ENCODE results near the gene INCENP.

The INCENP gene

DNA sequence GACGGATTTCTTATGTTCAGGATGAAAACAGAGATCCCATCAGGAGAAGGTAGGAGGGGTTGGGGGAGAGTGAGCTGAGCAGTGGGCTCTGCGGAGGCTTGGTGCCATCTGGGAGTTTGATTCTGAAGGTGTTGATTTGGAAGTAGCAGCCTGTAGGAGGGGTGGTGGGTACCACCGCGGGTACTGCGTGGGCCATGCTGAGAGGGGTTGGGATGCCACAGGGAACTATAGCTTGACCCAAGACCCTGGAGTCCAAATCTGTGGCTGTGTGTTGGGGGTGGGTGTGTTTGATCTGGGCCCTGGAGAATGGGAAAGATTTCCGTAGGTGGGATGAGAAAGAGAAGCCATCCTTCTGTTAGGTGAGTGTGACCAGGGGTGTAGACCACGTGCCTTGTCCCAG is 5.0 kb downstream of the INCENP start:
- TF ChIP-seq, protein P1, sequence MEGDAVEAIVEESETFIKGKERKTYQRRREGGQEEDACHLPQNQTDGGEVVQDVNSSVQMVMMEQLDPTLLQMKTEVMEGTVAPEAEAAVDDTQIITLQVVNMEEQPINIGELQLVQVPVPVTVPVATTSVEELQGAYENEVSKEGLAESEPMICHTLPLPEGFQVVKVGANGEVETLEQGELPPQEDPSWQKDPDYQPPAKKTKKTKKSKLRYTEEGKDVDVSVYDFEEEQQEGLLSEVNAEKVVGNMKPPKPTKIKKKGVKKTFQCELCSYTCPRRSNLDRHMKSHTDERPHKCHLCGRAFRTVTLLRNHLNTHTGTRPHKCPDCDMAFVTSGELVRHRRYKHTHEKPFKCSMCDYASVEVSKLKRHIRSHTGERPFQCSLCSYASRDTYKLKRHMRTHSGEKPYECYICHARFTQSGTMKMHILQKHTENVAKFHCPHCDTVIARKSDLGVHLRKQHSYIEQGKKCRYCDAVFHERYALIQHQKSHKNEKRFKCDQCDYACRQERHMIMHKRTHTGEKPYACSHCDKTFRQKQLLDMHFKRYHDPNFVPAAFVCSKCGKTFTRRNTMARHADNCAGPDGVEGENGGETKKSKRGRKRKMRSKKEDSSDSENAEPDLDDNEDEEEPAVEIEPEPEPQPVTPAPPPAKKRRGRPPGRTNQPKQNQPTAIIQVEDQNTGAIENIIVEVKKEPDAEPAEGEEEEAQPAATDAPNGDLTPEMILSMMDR (IDR thresholded peaks at IDR 0.05; ENCODE audit: extremely low read depth, insufficient read depth, missing control alignments), result no peak
- in situ Hi-C loops (cut with MboI; ENCODE audit: low pct_unique_long_range_greater_than_20kb, low sequenced_read_pairs, unreplicated experiment), result no loop called here
- no peak for DNase-seq (ENCODE audit: low spot score)

GRCh38 chr11:62129590-62130282 is 5.9 kb downstream of the INCENP start:
- in situ Hi-C loops (cut with MboI; ENCODE audit: low pct_unique_long_range_greater_than_20kb, low sequenced_read_pairs, unreplicated experiment), result no loop called here
- TF ChIP-seq, protein P1 (IDR thresholded peaks at IDR 0.05; ENCODE audit: extremely low read depth, insufficient read depth, missing control alignments), result no peak
- DNase-seq (ENCODE audit: low spot score), result no peak

- in situ Hi-C loops (cut with MboI; ENCODE audit: low pct_unique_long_range_greater_than_20kb, low sequenced_read_pairs, unreplicated experiment), result no loop called here
- no peak for DNase-seq (ENCODE audit: low spot score)
- TF ChIP-seq, protein P1 (IDR thresholded peaks at IDR 0.05; ENCODE audit: extremely low read depth, insufficient read depth, missing control alignments), result no peak
Measured at GRCh38 chr11:62130283-62131169, 6.7 kb downstream of the INCENP start.

DNA sequence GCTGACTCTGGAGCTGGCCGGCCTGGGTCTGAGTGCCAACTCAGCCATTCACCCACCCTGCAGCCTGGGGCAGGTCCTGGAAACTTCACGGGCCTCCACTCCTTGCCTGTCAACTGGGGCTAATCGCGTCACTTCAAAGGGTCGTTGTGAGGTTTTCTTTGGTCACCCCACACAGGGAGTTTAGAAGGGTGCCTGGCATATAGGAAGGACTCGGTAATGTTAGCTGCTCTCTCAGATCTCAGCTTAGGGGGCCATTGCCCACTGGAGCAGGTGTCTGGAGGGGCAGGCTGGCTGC is 7.3 kb downstream of the INCENP start:
- no peak for DNase-seq (ENCODE audit: low spot score)
- TF ChIP-seq, protein P1 (IDR thresholded peaks at IDR 0.05; ENCODE audit: extremely low read depth, insufficient read depth, missing control alignments), result no peak
- in situ Hi-C loops (cut with MboI; ENCODE audit: low pct_unique_long_range_greater_than_20kb, low sequenced_read_pairs, unreplicated experiment), result no loop called here

DNA sequence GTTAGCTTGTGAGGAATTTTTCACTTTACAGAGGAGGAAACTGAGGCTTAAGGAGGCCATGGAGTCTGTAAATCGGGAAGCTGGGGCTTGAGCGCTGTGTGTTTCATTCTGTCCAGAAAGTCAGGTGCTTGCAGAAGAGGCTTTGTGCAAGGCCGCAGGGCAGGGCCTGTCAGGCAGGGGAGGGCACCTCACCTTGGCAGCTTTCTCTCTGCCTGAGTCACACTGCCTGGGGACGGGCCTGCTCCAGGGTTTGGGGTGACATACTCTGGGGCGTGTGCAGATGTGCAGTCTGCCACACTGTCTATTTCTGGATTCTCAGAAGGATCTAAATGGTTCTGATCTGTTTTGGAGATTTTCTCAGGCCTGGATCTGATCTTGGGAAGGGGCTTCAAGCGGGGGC is 8.4 kb downstream of the INCENP start:
- DNase-seq (ENCODE audit: low spot score), result no peak
- TF ChIP-seq, protein P1 (IDR thresholded peaks at IDR 0.05; ENCODE audit: extremely low read depth, insufficient read depth, missing control alignments), result no peak
- in situ Hi-C loops (cut with MboI; ENCODE audit: low pct_unique_long_range_greater_than_20kb, low sequenced_read_pairs, unreplicated experiment), result no loop called here

- no peak for DNase-seq (ENCODE audit: low spot score)
- in situ Hi-C loops (cut with MboI; ENCODE audit: low pct_unique_long_range_greater_than_20kb, low sequenced_read_pairs, unreplicated experiment), result no loop called here
Measured at GRCh38 chr11:62132689-62133293, 9.0 kb downstream of the INCENP start.

More at GRCh38 chr11:62132689-62133293, 9.0 kb downstream of the INCENP start:
- TF ChIP-seq, protein P1 (IDR thresholded peaks at IDR 0.05; ENCODE audit: extremely low read depth, insufficient read depth, missing control alignments), result no peak

Measured in GM13977 (cell line).